H9 (cell line): Measurements from ENCODE around the gene CEACAM4. TPM values are rescaled to one million over a fixed set of nuclear protein-coding genes. Genes with fewer than 3 reads are reported as not detected.

Experiments used
- DNase-seq: peaks from one replicate; pipeline ENCODE4 v3.0.0-alpha.2; 2017
- H2AFZ ChIP-seq: one replicate; pipeline ENCODE4 v1.6.1; 2013; ENCODE audit warnings: mild to moderate bottlenecking, low read length, control low read depth, moderate library complexity
- H2AK5ac ChIP-seq: 2 replicates; pipeline ENCODE4 v1.6.1; 2013; ENCODE audit warnings: low read length, control low read depth, mixed read lengths; ENCODE audit not compliant: insufficient read length
- H2BK120ac ChIP-seq: one replicate; pipeline ENCODE4 v1.6.1; 2013; ENCODE audit warnings: low read depth, mild to moderate bottlenecking, low read length, control low read depth, inconsistent platforms; ENCODE audit not compliant: poor library complexity, severe bottlenecking
- H2BK12ac ChIP-seq: 2 replicates; pipeline ENCODE4 v1.6.1; 2013; ENCODE audit warnings: low read length, control low read depth, mixed read lengths, low read depth; ENCODE audit not compliant: insufficient read length
- H2BK15ac ChIP-seq: 2 replicates; pipeline ENCODE4 v1.6.1; 2013; ENCODE audit warnings: low read depth, low read length, control low read depth
- H2BK20ac ChIP-seq: one replicate; pipeline ENCODE4 v1.6.1; 2013; ENCODE audit warnings: low read depth, mild to moderate bottlenecking, low read length, control low read depth, inconsistent platforms; ENCODE audit not compliant: poor library complexity, severe bottlenecking
- H2BK5ac ChIP-seq: 2 replicates; pipeline ENCODE4 v1.6.1; 2013; ENCODE audit warnings: low read length, control low read depth, mixed read lengths; ENCODE audit not compliant: insufficient read length
- H3K14ac ChIP-seq: 2 replicates; pipeline ENCODE4 v1.6.1; 2013; ENCODE audit warnings: low read length, control low read depth; ENCODE audit not compliant: insufficient read depth
- H3K18ac ChIP-seq: 2 replicates; pipeline ENCODE4 v1.6.1; 2013; ENCODE audit warnings: low read depth, mild to moderate bottlenecking, mixed read lengths, low read length, control low read depth; ENCODE audit not compliant: insufficient read length
- H3K23ac ChIP-seq: 2 replicates; pipeline ENCODE4 v1.6.1; 2013; ENCODE audit warnings: low read length, control low read depth, mixed read lengths, low read depth; ENCODE audit not compliant: insufficient read length
- H3K23me2 ChIP-seq: 2 replicates; pipeline ENCODE4 v1.6.1; 2013; ENCODE audit warnings: low read depth, mild to moderate bottlenecking, mixed read lengths, low read length, control low read depth; ENCODE audit not compliant: insufficient read length, poor library complexity, severe bottlenecking
- H3K27ac ChIP-seq: 2 replicates; pipeline ENCODE4 v1.5.1; 2013; ENCODE audit warnings: low read length, control low read depth, mixed read lengths, low read depth; ENCODE audit not compliant: insufficient read length
- H3K27me3 ChIP-seq: 2 replicates; pipeline ENCODE4 v1.6.1; 2013; ENCODE audit warnings: low read length, control low read depth, inconsistent platforms; ENCODE audit not compliant: insufficient read depth
- H3K4ac ChIP-seq: 2 replicates; pipeline ENCODE4 v1.6.1; 2013; ENCODE audit warnings: low read depth, mild to moderate bottlenecking, control low read depth, inconsistent platforms, low read length, moderate library complexity
- H3K4me1 ChIP-seq: 2 replicates; pipeline ENCODE4 v1.6.1; 2013; ENCODE audit warnings: low read length, control low read depth, inconsistent platforms; ENCODE audit not compliant: insufficient read depth
- H3K4me2 ChIP-seq: 2 replicates; pipeline ENCODE4 v1.6.1; 2013; ENCODE audit warnings: low read length, control low read depth, mixed read lengths; ENCODE audit not compliant: insufficient read length, insufficient read depth
- H3K56ac ChIP-seq: 2 replicates; pipeline ENCODE4 v1.6.1; 2013; ENCODE audit warnings: low read depth, mild to moderate bottlenecking, mixed read lengths, low read length, control low read depth; ENCODE audit not compliant: insufficient read length
- H3K79me1 ChIP-seq: 2 replicates; pipeline ENCODE4 v1.6.1; 2013; ENCODE audit warnings: low read depth, mild to moderate bottlenecking, moderate library complexity, low read length, control low read depth, inconsistent platforms; ENCODE audit not compliant: insufficient read depth, poor library complexity, severe bottlenecking
- H3K79me2 ChIP-seq: 2 replicates; pipeline ENCODE4 v1.6.1; 2013; ENCODE audit warnings: low read length, control low read depth, inconsistent platforms; ENCODE audit not compliant: insufficient read depth
- H3K9ac ChIP-seq: 2 replicates; pipeline ENCODE4 v1.6.1; 2013; ENCODE audit warnings: low read length, control low read depth, mixed read lengths; ENCODE audit not compliant: insufficient read length; ENCODE audit errors: extremely low read depth
- H3K9me3 ChIP-seq: one replicate; pipeline ENCODE4 v1.6.1; 2013; ENCODE audit warnings: low read depth, low read length, inconsistent platforms; ENCODE audit not compliant: control insufficient read depth
- H3T11ph ChIP-seq: one replicate; pipeline ENCODE4 v1.6.1; 2013; ENCODE audit warnings: mild to moderate bottlenecking, low read length, control low read depth, inconsistent platforms
- H4K20me1 ChIP-seq: one replicate; pipeline ENCODE4 v1.6.1; 2013; ENCODE audit not compliant: control insufficient read depth, insufficient read length, insufficient read depth
- H4K5ac ChIP-seq: 2 replicates; pipeline ENCODE4 v1.6.1; 2013; ENCODE audit warnings: low read depth, mild to moderate bottlenecking, mixed read lengths, low read length, control low read depth; ENCODE audit not compliant: insufficient read length
- H4K8ac ChIP-seq: replicated peaks from 2 replicates; pipeline ENCODE4 v1.6.1; 2013; ENCODE audit warnings: low read length, control low read depth, mixed read lengths, low read depth; ENCODE audit not compliant: insufficient read length
- H4K91ac ChIP-seq: 2 replicates; pipeline ENCODE4 v1.6.1; 2013; ENCODE audit warnings: low read depth, mild to moderate bottlenecking, moderate library complexity, mixed read lengths, low read length, control low read depth; ENCODE audit not compliant: insufficient read length
- H3K27ac Mint-ChIP-seq, 3 experiments: 2 replicates in 2 of 3; 3 replicates in 1 of 3; pipeline ENCODE4 v1.8.0; 2020 to 2021; ENCODE audit warnings: mixed read lengths in 3 of 3, mild to moderate bottlenecking in 1 of 3, moderate library complexity in 1 of 3
- H3K27me3 Mint-ChIP-seq: 2 replicates; pipeline ENCODE4 v1.8.0; 2021; ENCODE audit warnings: low read depth, mild to moderate bottlenecking, moderate library complexity, mixed read lengths
- H3K36me3 Mint-ChIP-seq, 3 experiments: 2 replicates in 2 of 3; 3 replicates in 1 of 3; pipeline ENCODE4 v1.8.0; 2020 to 2021; ENCODE audit warnings: low read depth in 3 of 3, mixed read lengths in 3 of 3; ENCODE audit not compliant: insufficient read depth in 1 of 3
- H3K4me1 Mint-ChIP-seq, 2 experiments: 2 replicates each; pipeline ENCODE4 v1.8.0; 2020; ENCODE audit warnings: mixed read lengths in 2 of 2
- H3K4me3 Mint-ChIP-seq, 2 experiments: 2 replicates in 1 of 2; 3 replicates in 1 of 2; pipeline ENCODE4 v1.8.0; 2020 to 2021; ENCODE audit warnings: mild to moderate bottlenecking in 2 of 2, mixed read lengths in 2 of 2, moderate library complexity in 1 of 2
- H3K9me3 Mint-ChIP-seq, 2 experiments: 2 replicates in 1 of 2; 3 replicates in 1 of 2; pipeline ENCODE4 v1.8.0; 2020; ENCODE audit warnings: mild to moderate bottlenecking in 2 of 2, mixed read lengths in 2 of 2, moderate library complexity in 1 of 2
- WGBS: extraction: QIAGEN DNeasy Blood & Tissue Kit; methylation state at CpG from one replicate; pipeline ENCODE4 v1.1.7; 2013; ENCODE audit warnings: missing lambda C conversion rate, low lambda C conversion rate, mixed read lengths; ENCODE audit not compliant: insufficient read length; ENCODE audit errors: extremely low coverage; 5-methylcytosine and 5-hydroxymethylcytosine counted together
- total RNA-seq: library from RNA; stranded (reverse); gene quantifications from 2 replicates; pipeline ENCODE4 v1.2.1, GENCODE V29; 2021
- TF ChIP-seq, protein P1 (sequence below): fragments of 200-600 bp; sonication (generic); conservative IDR thresholded peaks from 3 replicates; pipeline ENCODE4 v1.8.0; 2021; ENCODE audit warnings: antibody characterized with exemption, mild to moderate bottlenecking

The CEACAM4 gene
- total RNA-seq, 1 experiment from 2014 or later = not detected

DNA sequence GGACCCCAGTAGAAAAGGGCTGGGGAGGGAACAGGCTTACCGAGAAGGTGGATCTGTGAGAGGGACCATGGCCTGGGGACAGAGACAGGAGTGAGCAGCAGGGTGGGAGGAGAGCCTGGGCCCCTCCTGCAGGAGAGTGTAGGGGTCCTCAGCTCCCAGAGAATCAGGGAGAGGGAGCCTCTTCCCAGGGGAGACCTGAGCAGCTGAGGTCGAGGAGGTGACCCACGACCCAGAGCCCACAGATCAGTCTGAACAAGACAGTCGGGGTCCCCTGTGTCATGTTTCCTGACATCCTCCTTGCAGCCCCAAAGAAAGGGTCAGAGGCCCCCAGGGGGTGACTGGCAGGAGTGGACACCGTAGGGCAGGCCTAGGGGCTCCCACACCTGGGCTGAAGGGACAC is 6.7 kb downstream of the CEACAM4 start:
- Histone ChIP-seq H3K4me2 (no peak overlapping the region), H4K5ac (no peak overlapping the region), H3K79me2 (no peaks in the 10 kb centered on the region), H2AK5ac (no peak overlapping the region), H3T11ph (no peak overlapping the region), H3K14ac (no peak overlapping the region), H3K79me1 (no peaks in the 10 kb centered on the region), H3K23ac (no peak overlapping the region), H4K20me1 (no peaks in the 10 kb centered on the region), H2BK15ac (no peak overlapping the region), H2BK12ac (no peak overlapping the region), H2AFZ (no peak overlapping the region), H3K56ac (no peak overlapping the region), H2BK120ac (no peak overlapping the region), H4K91ac (no peak overlapping the region), H3K4me1 (no peaks in the 10 kb centered on the region), H3K27me3 (no peaks in the 10 kb centered on the region; the same call in 1 of the 2 replicates), H4K8ac (no peak overlapping the region), H3K4ac (no peak overlapping the region), H2BK20ac (no peak overlapping the region), H3K18ac (no peak overlapping the region), H3K27ac (no peak overlapping the region), H3K9ac (no peak overlapping the region), H3K9me3 (peaks cover 80% of the 10 kb centered on the region), H2BK5ac (no peak overlapping the region), H3K23me2 (no peaks in the 10 kb centered on the region)
- Mint-ChIP-seq H3K4me3 (no peak overlapping the region), H3K27ac (no peak overlapping the region), H3K9me3 (peaks cover 80 to 99% of the 10 kb centered on the region in 2 experiments), H3K27me3 (peaks cover 2% of the 10 kb centered on the region), H3K4me1 (no peaks in the 10 kb centered on the region), H3K36me3 (peaks cover 3 to 20% (median 9%) of the 10 kb centered on the region in 3 experiments; a peak in 5 of 7 replicates)
- DNase-seq = peak; percentile 14
- TF ChIP-seq, protein P1, sequence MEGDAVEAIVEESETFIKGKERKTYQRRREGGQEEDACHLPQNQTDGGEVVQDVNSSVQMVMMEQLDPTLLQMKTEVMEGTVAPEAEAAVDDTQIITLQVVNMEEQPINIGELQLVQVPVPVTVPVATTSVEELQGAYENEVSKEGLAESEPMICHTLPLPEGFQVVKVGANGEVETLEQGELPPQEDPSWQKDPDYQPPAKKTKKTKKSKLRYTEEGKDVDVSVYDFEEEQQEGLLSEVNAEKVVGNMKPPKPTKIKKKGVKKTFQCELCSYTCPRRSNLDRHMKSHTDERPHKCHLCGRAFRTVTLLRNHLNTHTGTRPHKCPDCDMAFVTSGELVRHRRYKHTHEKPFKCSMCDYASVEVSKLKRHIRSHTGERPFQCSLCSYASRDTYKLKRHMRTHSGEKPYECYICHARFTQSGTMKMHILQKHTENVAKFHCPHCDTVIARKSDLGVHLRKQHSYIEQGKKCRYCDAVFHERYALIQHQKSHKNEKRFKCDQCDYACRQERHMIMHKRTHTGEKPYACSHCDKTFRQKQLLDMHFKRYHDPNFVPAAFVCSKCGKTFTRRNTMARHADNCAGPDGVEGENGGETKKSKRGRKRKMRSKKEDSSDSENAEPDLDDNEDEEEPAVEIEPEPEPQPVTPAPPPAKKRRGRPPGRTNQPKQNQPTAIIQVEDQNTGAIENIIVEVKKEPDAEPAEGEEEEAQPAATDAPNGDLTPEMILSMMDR = no peak
- no CpG with 5 or more reads among the region's 5 CpGs for WGBS
